Prostate gland (tissue), 2 donors: ENCODE data around the gene MFF.

ENCODE experiments used
- CTCF ChIP-seq, 4 experiments: fragments of 200-600 bp in 2 of 4; fragments of 450-650 bp in 2 of 4; sonication (generic) in 2 of 4; IDR thresholded peaks; 1 replicate in 3 of 4; 2 replicates in 1 of 4; pipeline ENCODE4 v1.5.1; 2016 to 2019; ENCODE audit warnings: antibody characterized with exemption in 4 of 4, mild to moderate bottlenecking in 2 of 4, moderate library complexity in 2 of 4
- POLR2A ChIP-seq: fragments of 450-650 bp; IDR thresholded peaks from one replicate; pipeline ENCODE4 v1.6.1; 2016; ENCODE audit warnings: antibody characterized with exemption, mild to moderate bottlenecking
- POLR2AphosphoS5 ChIP-seq: sonication (generic); formaldehyde crosslinking; IDR thresholded peaks from one replicate; pipeline ENCODE4 v1.6.1; 2017; ENCODE audit warnings: antibody characterized with exemption

- TF ChIP-seq CTCF (IDR thresholded peaks at IDR 0.05) (no peak), POLR2AphosphoS5 (no peak), POLR2A (no peak)
These were observed 77.9 kb downstream of the MFF start for GRCh38 chr2:227402959-227403358.
